Measurements from ENCODE around the gene PVR. TPM values are rescaled to one million over a fixed set of nuclear protein-coding genes. Genes with fewer than 3 reads are reported as not detected.

PVR gene
- total and polyA plus RNA-seq, 10 of the 15 experiments (the other 5 are each of a cell fraction or from before 2014, with no cell fraction given), result 0.07 to 4.0 (median 1.9) TPM

- no peak overlapping the region for H3K4me2 ChIP-seq (ENCODE audit: control insufficient read depth, insufficient read depth)
- TF ChIP-seq ZBTB11 (CRISPR knock-in tag; IDR thresholded peaks at IDR 0.05), result no peak
- no peak for TF ChIP-seq ZBTB40 (IDR thresholded peaks at IDR 0.05; ENCODE audit: borderline replicate concordance)
- no peak for TF ChIP-seq RELA (IDR thresholded peaks at IDR 0.05; ENCODE audit: borderline replicate concordance, partially characterized antibody)
- TF ChIP-seq TCF7 (IDR thresholded peaks at IDR 0.05; ENCODE audit: borderline replicate concordance), result no peak
- no peak for TF ChIP-seq IRF3 (IDR thresholded peaks at IDR 0.05)
- TF ChIP-seq TBL1XR1 (IDR thresholded peaks at IDR 0.05; ENCODE audit: low read depth, low read length), result no peak
- TF ChIP-seq TARDBP (IDR thresholded peaks at IDR 0.05; ENCODE audit: borderline replicate concordance), result no peak
- no peak for TF ChIP-seq EGR1 (IDR thresholded peaks at IDR 0.05; ENCODE audit: borderline replicate concordance in 1 of 2, low read depth in 2 of 2, low read length in 2 of 2)
- TF ChIP-seq SUZ12 (IDR thresholded peaks at IDR 0.05; ENCODE audit: unreplicated experiment), result no peak
- no peak for TF ChIP-seq ZNF274 (IDR thresholded peaks at IDR 0.05; ENCODE audit: insufficient read depth, insufficient read length)
- TF ChIP-seq KAT2A (conservative IDR thresholded peaks at IDR 0.05; ENCODE audit: control insufficient read depth, low read depth, low read length), result no peak
- no peak for TF ChIP-seq ZBTB33 (IDR thresholded peaks at IDR 0.05)
- WGBS (ENCODE audit: insufficient coverage, insufficient replicate concordance, low lambda C conversion rate, missing lambda C conversion rate), result 31% methylated on average over 7 of the region's 7 CpGs
- H3K4me1 ChIP-seq (ENCODE audit: control insufficient read depth, insufficient read depth, low read length), result no peaks in the 10 kb centered on the region
- no peaks in the 10 kb centered on the region for H3K36me3 ChIP-seq (ENCODE audit: control insufficient read depth in 2 of 2, insufficient read depth in 2 of 2, low read length in 1 of 2)
- in situ Hi-C loops (cut with MboI) (no loop called here), intact Hi-C loops (cut with micrococcal nuclease; ENCODE audit: unreplicated experiment) (no loop called here)
- ChIA-PET RAD21 (ENCODE audit: unreplicated experiment) (no interaction called here), SMC1A (ENCODE audit: uncharacterized antibody, unreplicated experiment) (no interaction called here), CTCF (interaction anchor here (0.9 to 1.4 kb wide), 2 partner anchors 10 to 22 kb away, joined by 3 to 9 read pairs; no protein-coding TSS in a partner anchor), POLR2A (no interaction called here)
- no peak overlapping the region for H3K9ac ChIP-seq (ENCODE audit: control insufficient read depth, insufficient read depth, low read length)
- DNase-seq (ENCODE audit: low read depth, low spot score) (no peak), FAIRE-seq (no peak), ATAC-seq (no peak)
- H3K4me3 ChIP-seq, result no peak overlapping the region
- no peak overlapping the region for H3K27ac ChIP-seq (ENCODE audit: control insufficient read depth, insufficient read depth)
- H2AFZ ChIP-seq (ENCODE audit: control insufficient read depth, low read depth, low read length), result no peak overlapping the region
- H3K27me3 ChIP-seq (replicated peaks in 1 of 2; ENCODE audit: control insufficient read depth in 2 of 2, insufficient read depth in 2 of 2, low read length in 1 of 2), result no peaks in the 10 kb centered on the region
- no peaks in the 10 kb centered on the region for H3K79me2 ChIP-seq (ENCODE audit: control insufficient read depth, insufficient read depth, low read length)
- no TSS peak for BruUV-seq (replicated peaks)
- no peaks in the 10 kb centered on the region; the same call in 2 of the 3 replicates for H3K9me3 ChIP-seq (replicated peaks; ENCODE audit: control insufficient read depth, insufficient read depth, low read length)
- no peaks in the 10 kb centered on the region for H4K20me1 ChIP-seq (ENCODE audit: control insufficient read depth, insufficient read depth)
Observed at GRCh38 chr19:44666852-44667556, 23.3 kb downstream of the PVR start.
